ENCODE data around the gene CLCN2.

- TF ChIP-seq HDGF (IDR thresholded peaks at IDR 0.05; ENCODE audit: borderline replicate concordance) (no peak), BHLHE40 (IDR thresholded peaks at IDR 0.05; ENCODE audit: borderline replicate concordance) (no peak), L3MBTL2 (conservative IDR thresholded peaks at IDR 0.05) (no peak), TARDBP (IDR thresholded peaks at IDR 0.05) (no peak), CTBP1 (IDR thresholded peaks at IDR 0.05; ENCODE audit: borderline replicate concordance) (no peak), SUZ12 (IDR thresholded peaks at IDR 0.05) (no peak)
Observed at GRCh38 chr3:184355261-184356040, 6.0 kb downstream of the CLCN2 start.

Measured in HEK293T (cell line).